ENCODE data around the gene LARGE1. TPM values are rescaled to one million over a fixed set of nuclear protein-coding genes. Genes with fewer than 3 reads are reported as not detected.

The LARGE1 gene
- total RNA-seq, 1 donor from 2014 or later, result 195 TPM

DNA sequence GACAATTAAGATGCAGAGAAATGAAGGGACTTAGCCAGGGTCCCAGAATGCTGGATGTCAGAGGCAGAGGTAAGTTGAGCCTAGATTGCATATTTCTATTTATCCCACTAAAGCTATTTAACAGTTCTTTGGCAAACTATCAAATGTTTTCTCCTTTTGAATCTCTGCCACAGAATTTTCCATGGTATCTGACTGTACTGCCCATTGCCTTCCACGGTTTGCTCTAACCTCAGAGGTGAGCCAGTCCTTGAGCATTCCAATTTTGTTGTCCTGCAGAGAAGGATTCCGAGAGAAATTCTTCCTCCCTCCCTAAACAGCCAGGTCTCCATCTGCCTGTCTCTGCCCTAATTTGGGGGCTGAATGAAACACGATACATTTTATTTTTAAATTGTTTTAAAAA is 493.8 kb downstream of the LARGE1 start:
- DNase-seq (ENCODE audit: low spot score, unreplicated experiment), result no peak
- Mint-ChIP-seq H3K27me3 (no peaks in the 10 kb centered on the region), H3K27ac (no peak overlapping the region), H3K9me3 (ENCODE audit: low read depth) (peaks cover 5% of the 10 kb centered on the region), H3K4me3 (ENCODE audit: low read depth) (no peak overlapping the region), H3K4me1 (ENCODE audit: low read depth) (no peaks in the 10 kb centered on the region), H3K36me3 (ENCODE audit: insufficient read depth) (peaks cover 42% of the 10 kb centered on the region)
- TF ChIP-seq, protein P1, sequence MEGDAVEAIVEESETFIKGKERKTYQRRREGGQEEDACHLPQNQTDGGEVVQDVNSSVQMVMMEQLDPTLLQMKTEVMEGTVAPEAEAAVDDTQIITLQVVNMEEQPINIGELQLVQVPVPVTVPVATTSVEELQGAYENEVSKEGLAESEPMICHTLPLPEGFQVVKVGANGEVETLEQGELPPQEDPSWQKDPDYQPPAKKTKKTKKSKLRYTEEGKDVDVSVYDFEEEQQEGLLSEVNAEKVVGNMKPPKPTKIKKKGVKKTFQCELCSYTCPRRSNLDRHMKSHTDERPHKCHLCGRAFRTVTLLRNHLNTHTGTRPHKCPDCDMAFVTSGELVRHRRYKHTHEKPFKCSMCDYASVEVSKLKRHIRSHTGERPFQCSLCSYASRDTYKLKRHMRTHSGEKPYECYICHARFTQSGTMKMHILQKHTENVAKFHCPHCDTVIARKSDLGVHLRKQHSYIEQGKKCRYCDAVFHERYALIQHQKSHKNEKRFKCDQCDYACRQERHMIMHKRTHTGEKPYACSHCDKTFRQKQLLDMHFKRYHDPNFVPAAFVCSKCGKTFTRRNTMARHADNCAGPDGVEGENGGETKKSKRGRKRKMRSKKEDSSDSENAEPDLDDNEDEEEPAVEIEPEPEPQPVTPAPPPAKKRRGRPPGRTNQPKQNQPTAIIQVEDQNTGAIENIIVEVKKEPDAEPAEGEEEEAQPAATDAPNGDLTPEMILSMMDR (IDR thresholded peaks at IDR 0.05; ENCODE audit: unreplicated experiment), result no peak

DNA sequence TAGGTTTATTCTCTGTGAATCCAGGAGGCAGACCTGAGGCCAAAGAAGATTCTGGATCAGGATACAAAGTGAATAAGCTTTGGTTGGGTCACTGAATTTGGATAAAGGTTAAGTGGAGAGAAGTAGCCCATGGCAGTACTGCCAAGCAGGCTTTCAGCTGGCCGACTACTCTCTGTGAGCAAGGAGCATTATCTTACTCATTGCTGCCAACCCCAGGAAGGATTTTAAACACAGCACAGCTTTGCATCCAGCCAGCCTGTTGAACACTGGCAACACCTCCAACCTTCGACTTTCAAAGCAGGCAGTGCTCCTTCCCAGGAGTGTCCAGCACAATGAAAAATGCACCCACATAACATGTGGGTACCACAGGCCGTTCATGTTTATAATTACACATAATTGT is 498.4 kb downstream of the LARGE1 start:
- Mint-ChIP-seq H3K4me3 (ENCODE audit: low read depth) (no peak overlapping the region), H3K9me3 (ENCODE audit: low read depth) (peaks cover 5% of the 10 kb centered on the region), H3K27ac (no peak overlapping the region), H3K4me1 (ENCODE audit: low read depth) (peaks cover 8% of the 10 kb centered on the region), H3K27me3 (no peaks in the 10 kb centered on the region), H3K36me3 (ENCODE audit: insufficient read depth) (peaks cover 40% of the 10 kb centered on the region)
- DNase-seq (ENCODE audit: low spot score, unreplicated experiment), result no peak
- TF ChIP-seq, protein P1 (IDR thresholded peaks at IDR 0.05; ENCODE audit: unreplicated experiment), result no peak

DNA sequence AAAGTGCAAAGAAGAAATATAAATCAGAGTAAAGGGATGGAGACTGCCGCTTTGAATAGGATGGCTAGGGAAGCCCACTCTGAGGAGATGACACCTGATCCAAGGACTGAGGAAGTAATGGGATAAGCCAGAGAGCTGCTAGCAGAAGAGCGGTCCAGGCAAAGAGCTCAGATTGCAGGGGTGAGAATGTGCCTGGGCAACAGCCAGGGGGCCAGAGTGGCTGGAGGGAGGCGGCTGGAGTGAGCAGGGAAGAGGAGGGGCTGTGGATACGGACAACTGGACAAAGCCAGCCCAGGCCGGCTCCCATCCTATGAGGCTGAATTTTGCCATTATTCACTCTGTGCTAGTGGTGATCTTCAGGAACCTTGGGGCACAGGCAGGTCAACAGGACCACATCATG is 501.8 kb downstream of the LARGE1 start:
- Mint-ChIP-seq H3K27ac (no peak overlapping the region), H3K4me1 (ENCODE audit: low read depth) (peaks cover 8% of the 10 kb centered on the region), H3K9me3 (ENCODE audit: low read depth) (peaks cover 5% of the 10 kb centered on the region), H3K36me3 (ENCODE audit: insufficient read depth) (peaks cover 41% of the 10 kb centered on the region), H3K4me3 (ENCODE audit: low read depth) (no peak overlapping the region), H3K27me3 (no peaks in the 10 kb centered on the region)
- DNase-seq (ENCODE audit: low spot score, unreplicated experiment), result no peak
- TF ChIP-seq, protein P1 (IDR thresholded peaks at IDR 0.05; ENCODE audit: unreplicated experiment), result no peak

- Mint-ChIP-seq H3K4me1 (ENCODE audit: low read depth) (peaks cover 8% of the 10 kb centered on the region), H3K27ac (no peak overlapping the region)
Measured at GRCh38 chr22:33415401-33415800, 504.9 kb downstream of the LARGE1 start.

DNA sequence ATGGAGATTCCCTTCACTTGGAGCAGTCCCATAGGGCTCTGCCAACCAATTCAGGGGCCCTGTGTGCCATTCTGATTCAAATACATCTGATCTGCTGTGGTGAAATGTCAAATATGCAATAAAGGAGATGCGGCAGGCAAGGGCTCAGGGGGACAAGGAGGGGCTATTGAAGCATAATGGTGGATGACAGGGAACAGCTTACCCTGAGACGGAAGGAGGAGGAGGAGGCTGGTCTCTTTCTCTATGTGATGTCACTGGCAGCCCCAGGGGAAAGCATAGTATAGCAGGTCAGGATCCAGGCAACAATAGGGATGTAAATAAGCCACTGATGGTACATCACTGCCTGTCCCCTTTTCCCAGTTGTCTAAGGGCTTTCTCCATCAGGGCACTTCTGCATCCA is 511.2 kb downstream of the LARGE1 start:
- peak overlapping the region; percentile 30 for H3K27ac Mint-ChIP-seq
- no peak overlapping the region for H3K4me3 Mint-ChIP-seq (ENCODE audit: low read depth)
- no peaks in the 10 kb centered on the region for H3K4me1 Mint-ChIP-seq (ENCODE audit: low read depth)
- no peaks in the 10 kb centered on the region for H3K9me3 Mint-ChIP-seq (ENCODE audit: low read depth)
- no peak for DNase-seq (ENCODE audit: low spot score, unreplicated experiment)
- no peaks in the 10 kb centered on the region for H3K27me3 Mint-ChIP-seq
- TF ChIP-seq, protein P1 (IDR thresholded peaks at IDR 0.05; ENCODE audit: unreplicated experiment), result no peak
- H3K36me3 Mint-ChIP-seq (ENCODE audit: insufficient read depth), result peaks cover 7% of the 10 kb centered on the region

More at GRCh38 chr22:33415401-33415800, 504.9 kb downstream of the LARGE1 start:
- DNase-seq (ENCODE audit: low spot score, unreplicated experiment), result no peak
- TF ChIP-seq, protein P1 (IDR thresholded peaks at IDR 0.05; ENCODE audit: unreplicated experiment), result no peak
- Mint-ChIP-seq H3K27me3 (no peaks in the 10 kb centered on the region), H3K4me3 (ENCODE audit: low read depth) (no peak overlapping the region), H3K36me3 (ENCODE audit: insufficient read depth) (peaks cover 29% of the 10 kb centered on the region), H3K9me3 (ENCODE audit: low read depth) (no peaks in the 10 kb centered on the region)
